Hematopoietic multipotent progenitor cell treated with erythropoietin and hydrocortisone succinate and interleukin-3 and kit ligand, for 15 days (in vitro differentiated cells): Measurements from ENCODE around the gene ARHGAP26.

Source experiments
- DNase-seq: peaks from one replicate; pipeline ENCODE4 v3.0.0-alpha.2; 2015; ENCODE audit warnings: low spot score

The ARHGAP26 gene

DNA sequence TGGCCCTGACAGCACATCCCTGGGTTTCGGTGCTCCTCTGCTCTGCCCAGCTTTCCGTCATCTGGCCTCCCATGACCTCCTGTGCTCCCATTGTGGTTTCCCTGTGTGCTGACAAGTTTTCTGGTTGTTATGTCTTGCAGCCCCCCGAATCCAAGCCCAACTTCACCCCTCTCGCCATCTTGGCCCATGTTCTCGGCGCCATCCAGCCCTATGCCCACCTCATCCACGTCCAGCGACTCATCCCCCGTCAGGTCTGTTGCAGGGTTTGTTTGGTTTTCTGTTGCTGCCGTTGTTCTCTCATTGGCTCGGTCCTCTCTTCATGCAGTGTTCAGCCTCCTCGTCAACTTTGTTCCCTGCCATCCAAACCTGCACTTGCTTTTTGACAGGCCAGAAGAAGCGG lies 436.9 kb downstream of the ARHGAP26 start:
- DNase-seq, result no peak

DNA sequence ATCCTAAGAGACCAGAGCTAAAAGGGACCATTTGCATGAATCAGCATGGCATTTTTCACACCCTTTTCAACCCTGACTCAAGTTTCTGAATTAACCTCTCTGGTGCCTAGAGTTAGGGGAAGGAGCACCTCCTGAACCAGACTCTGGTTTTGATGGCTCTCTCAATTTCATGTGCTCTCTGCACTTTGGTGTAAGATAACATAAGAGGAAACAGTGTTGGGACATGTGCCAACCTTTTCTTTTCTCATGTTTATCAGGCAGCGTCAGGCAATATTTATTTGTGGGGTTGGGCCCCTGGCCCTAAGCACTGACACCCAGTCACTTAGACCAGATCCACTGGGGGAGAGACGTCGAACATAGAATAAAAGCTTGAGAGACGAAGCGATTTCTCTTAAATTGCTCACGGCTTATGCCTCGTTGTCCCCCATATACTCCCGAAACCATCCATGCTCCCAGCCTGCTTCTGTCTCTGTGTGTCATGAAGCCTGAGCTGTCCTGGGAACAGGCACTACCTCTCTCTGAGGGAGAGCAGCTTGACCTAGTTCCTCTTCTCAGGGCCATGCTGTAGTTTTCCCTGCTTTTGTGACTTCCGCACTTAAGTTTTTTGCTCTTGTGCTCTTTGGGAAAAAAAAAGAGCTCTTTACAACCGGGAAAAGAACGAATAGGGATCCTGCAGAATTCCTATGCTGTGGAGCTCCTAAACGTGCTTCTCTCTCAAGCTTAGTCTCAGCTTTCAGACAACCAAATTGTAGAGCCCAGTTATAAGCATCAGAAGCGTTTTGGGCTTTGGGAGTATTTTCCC lies 437.6 kb downstream of the ARHGAP26 start:
- peak; percentile 45 for DNase-seq

DNA sequence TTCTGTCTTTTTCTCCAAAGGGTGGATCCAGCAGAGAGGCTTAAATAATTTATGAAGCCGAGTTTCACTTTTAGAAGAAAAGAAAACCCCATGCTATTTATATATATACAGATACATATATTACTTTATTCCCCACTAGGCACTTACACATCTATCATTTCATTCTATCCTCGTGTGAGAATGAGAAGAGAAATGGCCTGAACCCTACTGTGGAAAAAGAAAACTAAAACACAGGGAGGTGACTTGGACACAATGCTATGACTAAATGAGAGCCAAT lies 438.1 kb downstream of the ARHGAP26 start:
- no peak for DNase-seq

DNA sequence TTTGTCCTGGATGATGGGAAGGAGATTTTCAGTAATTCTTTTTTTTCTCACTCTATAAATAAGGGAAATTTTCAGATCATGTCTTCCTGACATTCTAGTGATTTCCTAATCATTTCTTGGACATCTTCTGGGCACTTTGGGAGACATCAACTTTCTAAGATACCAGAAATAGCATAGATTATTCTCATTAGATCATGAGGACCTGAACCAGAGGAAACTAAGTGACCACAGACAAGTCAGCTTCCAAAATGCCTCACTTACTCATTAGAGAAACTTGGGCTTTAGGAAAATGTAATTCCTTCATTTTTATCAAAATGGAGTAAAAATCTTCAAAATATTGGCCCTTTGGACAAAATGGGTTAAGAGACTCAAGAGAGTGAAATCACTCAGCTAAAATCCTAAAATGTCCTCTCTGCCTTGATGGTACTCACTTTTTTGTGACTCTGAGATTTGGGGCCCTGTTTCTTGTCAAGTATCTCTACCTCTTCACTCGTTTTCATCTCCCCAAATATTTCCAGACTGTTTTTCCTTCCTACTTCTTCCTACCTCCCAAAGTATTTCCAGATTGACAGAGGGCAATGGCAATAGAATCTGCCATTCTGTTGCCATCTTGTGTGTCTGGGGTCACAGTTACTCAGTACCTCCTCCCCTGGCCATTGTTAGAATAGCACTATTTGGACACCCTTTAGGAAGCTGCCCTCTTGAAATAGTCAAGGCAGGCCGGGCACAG lies 438.8 kb downstream of the ARHGAP26 start:
- DNase-seq, result peak; percentile 25

DNA sequence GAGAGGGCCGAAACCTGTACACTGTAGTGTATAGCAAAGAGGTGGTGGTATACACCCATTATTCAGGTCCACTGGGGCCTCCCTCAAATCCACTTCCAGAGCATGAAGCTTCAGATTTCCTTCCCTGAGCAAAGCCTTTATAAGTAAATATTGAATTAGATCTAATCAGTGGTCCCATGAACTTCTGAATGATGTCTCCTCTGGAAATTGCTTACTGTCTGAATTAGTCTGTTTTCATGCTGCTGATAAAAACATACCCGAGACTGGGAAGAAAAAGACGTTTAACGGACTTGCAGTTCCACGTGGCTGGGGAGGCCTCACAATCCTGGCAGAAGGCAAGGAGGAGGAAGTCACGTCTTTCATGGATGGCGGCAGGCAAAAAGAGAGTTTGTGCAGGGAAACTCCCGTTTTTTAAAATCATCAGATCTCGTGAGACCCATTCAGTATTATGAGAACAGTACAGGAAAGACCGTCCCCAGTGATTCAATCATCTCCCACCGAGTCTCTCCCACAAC lies 439.8 kb downstream of the ARHGAP26 start:
- DNase-seq, result no peak

DNA sequence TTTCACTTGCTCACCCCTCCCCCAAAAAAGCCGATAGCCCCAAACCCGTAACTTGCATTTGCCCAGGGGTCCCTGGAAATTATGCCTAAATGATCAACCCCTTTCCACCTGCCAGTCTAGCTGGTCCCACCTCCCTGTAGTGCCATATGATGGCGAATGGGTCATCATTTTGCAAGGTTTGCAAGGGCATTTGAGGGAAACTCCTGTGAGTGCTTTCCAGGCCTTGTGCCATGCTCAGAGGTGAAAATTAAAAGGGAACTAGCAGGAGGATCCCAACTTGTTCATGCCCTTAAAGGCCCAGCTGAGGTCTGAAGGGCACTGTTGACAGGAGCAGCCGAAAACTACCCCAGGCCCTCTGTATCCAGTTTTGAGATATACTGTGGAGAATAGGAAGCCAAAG lies 440.4 kb downstream of the ARHGAP26 start:
- DNase-seq, result no peak

DNA sequence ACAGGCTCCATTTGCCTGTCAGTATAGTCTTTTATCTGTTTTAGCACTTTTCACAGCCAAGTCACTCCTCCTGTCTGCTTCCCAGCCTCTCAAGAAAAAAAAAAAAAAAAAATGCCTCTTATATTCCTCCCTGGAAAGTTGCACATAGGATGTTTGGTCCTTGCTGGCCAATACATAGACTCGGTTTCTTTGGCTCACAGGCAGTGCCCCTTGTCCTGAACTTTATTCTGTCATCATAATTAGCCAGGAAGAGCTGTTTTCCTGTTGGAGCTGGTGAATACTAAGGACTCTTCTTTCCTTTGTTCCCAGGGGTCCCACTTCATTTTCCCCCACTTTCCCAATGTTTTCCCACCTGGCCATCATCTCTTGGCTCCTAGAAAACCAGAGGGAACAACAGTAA lies 442.1 kb downstream of the ARHGAP26 start:
- no peak for DNase-seq

DNA sequence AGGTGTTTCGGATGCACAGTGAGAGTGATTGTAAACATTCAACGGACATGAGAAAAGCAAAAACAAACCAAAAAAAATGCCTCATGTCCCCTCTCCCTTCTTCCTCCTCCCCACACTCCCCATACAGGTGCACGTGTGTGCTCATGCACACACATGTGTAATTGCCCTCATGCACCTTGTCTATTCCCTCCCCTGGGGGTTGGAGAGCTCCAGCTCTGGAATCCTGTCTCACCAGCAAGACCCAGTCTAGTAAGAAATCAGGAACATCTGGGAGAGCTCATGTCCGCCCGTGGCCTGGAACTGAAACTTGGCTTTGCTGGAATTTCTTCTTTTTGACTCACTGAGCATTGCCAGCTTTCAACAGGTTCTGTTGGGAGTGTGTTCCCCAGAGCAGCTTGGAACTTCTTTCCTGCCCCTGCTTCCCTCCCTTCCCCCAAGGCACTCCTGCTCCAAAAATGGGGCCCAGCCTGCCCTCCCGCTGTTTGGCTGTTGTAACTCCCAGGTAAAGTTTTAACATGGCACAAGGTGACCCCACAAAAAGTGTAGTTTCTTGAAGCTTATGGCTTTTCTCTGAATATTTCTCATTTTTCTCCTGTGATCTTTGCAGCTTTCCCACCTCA lies 443.2 kb downstream of the ARHGAP26 start:
- no peak for DNase-seq

DNA sequence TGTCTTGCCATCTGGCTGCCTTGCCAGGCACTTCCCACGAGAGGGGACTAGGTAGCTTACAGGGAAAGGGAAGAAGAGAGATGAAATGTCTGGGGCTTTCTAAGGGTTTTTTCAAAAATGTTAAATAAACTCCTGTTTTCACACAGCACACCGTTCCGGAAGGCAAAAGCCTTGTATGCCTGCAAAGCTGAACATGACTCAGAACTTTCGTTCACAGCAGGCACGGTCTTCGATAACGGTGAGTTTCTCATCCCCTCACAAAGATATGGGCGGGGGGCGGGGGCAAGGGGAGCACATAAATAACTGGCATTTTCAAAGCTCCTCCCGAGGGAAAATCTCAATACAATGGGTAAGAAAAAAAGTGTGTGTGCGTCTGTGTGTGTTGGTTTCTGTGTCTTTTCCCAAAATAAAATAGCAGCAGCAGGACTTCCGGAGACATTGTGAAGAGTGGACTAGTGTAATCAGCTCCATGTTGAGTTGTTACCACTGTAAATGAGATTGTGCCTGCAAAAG lies 443.7 kb downstream of the ARHGAP26 start:
- no peak for DNase-seq

DNA sequence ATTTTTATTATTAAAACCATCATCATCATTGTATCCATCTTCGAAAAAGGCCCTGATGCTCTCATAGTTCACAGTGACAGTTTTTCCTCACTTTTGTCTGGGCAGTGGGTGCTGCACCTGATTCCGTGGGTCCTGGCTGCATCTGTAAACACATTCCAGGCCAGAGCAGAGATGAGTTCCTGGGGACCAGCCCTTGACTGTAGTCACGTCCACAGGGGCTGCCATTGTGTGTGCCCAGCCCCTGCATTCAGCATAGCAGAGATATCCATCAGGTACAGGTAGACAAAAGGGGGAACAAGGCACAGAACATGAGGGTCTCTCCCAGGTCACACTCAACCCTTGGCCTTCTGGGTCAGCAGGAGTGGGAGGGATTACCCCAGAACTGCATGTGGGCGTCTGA lies 444.3 kb downstream of the ARHGAP26 start:
- no peak for DNase-seq

DNA sequence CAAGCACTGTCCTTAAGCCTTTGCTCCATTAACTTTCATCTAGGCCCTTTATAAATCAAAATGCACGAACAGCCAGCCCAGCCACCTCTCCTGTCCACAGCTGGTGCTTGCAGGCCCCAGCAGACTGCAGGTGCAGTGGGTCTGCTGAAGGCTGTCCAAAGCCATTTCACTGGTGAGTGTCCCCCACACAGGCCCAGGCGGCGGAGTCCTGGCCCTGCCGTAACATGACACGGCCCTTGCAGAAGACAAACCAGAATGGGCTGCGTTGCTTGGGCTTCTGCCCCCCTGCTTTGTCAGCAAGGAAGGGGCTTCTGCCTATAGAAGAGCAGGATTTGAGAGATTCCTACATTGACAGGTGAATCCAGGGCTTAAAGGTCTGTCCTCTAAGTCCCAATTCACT lies 444.7 kb downstream of the ARHGAP26 start:
- no peak for DNase-seq

DNA sequence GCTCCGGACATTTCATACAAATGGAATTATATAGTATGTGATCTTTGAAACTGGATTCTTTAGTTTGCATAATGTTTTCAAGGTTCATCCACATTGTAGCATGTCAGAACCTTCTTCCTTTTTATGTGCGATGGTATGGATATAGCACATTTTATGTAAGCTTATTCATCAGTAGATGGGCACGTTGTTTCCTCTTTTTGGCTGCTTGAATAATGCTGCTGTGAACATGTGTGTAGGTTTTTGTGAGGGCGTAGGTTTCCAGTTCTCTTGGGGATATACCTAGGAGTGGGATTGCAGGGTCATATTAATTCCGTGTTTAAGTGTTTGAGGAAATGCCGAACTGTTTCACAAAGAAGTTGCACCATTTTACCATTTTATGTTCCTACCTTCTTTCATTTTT lies 445.5 kb downstream of the ARHGAP26 start:
- no peak for DNase-seq

DNA sequence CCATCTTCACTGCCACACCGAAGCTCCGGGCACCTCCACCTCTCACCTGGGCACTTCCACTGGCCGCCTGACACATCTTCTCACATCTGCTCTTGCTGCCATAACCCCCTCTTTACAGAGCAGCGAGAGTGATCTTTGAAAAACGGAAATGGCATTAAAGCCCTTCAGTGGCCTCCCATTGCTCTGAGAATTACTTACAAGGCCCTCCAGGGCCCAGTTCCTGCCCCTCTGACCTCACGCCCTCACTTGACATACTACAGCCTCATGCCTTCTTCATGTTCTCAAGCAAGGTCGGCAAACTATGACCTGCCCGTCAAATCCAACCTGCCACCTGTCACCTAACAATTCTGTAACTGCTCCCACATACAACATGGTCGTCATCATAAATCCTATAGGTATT lies 446.0 kb downstream of the ARHGAP26 start:
- no peak for DNase-seq

DNA sequence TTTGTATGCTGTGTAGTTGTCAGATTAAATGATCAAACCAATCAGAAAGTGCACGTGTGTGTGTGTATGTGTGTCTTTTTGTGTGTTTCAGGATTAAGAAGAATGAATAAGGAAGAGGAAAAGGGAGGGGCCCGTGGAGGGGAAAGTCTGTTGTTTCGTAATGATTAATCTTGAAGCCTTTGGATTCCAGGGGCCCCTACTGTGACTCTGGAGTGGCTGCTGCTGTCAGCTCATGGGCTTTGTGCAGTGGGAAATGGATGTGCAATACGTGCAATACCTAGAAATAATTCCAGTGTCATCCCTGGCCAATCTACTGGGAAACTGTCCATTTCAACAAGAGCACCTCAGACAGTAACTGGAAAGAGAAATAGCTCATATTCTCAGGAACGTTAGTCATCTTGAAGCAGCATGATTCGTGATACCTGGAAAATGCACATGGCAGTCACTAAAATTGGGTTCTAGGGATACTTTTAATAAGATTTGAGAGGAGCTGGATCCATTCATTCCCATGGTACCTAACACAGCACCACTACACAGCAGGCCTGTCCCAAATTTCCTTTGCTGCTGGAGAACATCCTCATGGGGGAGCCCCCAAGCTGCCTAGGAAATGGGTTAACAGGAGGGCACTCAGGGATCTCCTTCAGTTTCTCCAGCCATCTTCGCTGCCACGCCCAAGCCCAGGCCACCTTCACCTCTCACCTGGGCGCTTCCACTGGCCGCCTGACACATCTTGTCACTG lies 447.1 kb downstream of the ARHGAP26 start:
- DNase-seq, result no peak

DNA sequence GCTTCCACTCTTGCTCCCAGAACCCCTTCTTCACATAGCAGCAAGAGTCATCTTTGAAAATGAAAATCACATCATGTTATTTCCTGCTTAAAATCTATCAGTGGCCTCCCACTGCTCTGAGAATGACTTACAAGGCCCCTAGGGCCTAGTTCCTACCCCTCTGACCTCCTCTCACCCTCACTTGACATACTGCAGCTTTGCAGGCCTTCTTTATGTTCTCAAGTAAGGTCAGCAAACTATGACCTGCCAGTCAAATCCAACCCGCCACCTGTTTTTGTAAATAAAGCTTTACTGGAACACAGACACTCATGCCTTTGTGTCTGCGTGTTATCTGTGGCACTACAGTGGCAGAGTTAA lies 447.6 kb downstream of the ARHGAP26 start:
- no peak for DNase-seq

DNA sequence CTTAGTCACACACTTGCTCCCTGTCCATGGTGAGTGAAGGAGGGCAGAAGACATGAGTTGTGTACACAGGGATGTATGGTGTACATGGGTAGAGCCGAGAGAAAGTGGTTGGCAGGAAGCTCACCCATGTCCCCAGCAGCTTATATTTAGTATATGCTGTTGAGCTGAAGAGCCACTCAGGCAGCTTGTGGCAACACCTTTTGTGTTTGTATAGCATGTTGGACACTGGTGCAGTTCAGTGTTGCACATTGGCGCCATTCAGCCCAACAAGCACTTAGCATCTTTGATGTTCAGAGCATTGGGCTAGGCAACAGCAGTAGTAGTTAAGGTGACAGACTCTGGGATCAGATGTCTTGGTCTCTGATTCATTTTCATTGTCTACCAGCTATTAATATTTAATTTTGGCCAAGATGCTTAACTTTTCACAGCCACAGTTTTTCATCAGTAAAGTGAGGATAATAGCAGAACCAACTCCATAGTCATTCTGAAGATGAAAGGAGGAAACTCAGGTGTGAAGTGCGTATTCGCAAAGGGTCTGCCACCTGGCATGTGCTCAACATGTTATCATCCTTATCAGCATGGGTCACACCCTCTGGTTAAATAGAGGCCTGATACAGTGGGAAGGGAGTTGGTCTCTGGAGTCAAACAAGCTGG lies 448.5 kb downstream of the ARHGAP26 start:
- DNase-seq, result no peak

DNA sequence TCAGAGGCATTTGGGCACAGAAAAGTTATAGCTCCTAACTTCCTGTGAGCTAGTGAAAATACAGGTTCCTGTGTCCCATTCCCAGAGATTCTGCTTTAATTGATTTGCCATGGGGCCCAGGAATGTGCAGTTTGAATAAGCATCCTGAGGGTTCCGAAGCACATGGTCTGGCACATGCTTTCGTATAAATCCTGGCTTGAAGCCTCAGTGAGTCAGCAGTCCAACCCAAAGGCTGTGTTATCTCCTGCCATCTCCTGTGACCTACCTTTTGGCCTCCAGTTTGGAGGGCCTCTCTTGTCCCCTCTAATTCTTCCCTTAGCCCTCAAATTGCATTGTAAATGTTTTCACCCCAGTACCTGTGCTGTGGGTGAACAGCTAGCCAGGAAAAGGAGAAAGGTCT lies 449.5 kb downstream of the ARHGAP26 start:
- peak; percentile 9 for DNase-seq

DNA sequence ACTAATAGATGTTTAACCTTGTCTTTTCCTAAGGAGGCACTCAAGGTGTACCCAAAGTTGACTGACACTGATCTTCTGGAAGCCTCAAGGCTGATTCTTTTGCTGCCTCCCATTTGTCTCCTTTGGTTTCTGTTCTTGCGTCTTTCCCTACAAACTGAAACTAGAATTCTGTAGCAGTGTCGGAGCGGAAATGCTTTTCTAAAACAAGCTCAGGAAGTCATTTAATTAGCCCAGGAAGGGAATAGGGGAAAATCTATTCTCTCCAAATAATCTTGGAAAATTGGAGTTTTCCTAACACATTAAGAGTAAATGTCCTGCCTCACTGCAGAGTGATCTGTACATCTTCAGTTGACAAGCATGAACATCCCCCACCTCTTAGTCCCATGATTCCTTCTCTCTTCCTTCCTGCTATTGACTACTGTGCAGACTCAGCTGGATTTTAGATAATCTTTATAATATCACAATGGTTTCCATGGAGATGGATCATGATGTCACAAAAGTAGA lies 450.6 kb downstream of the ARHGAP26 start:
- no peak for DNase-seq

DNA sequence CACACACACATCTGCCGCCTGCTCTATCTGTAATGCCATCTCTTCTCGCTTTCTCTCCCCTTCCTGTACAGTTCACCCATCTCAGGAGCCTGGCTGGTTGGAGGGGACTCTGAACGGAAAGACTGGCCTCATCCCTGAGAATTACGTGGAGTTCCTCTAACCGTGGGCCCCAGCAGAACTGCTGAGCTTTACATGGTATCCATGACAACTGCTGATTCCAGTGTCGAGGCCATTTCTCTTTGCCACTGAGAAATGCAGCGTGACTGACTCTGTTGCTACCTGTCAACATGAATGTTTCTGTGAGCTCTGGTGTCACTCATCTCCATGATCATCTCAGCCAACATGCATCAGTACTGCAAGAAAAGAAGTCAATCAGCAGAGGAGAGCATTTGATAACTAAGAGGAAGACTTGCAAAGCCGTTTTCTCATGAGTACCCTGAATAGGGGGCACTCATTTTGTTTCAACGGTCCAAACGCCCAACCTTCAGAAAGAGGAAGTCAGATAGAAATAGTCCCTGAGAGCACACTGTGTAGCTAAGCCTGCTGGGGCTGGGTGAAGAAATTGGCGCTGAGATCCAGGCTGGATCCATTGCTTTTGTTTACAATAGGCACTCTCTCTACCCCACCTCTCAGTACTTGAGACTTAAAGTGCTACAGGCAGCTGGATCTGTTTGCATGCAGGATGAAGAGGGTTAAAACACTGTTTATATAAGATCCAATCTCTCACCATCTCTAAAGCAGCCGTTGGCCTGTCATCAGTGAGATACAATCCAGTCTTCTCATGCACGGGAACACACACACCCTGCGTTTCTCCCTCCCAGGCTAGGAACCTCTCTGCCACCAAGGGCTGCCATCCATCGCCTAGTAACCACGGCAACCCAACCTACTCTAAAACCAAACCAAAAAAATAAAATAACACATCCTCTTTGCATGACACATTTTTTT lies 452.4 kb downstream of the ARHGAP26 start:
- DNase-seq, result no peak

DNA sequence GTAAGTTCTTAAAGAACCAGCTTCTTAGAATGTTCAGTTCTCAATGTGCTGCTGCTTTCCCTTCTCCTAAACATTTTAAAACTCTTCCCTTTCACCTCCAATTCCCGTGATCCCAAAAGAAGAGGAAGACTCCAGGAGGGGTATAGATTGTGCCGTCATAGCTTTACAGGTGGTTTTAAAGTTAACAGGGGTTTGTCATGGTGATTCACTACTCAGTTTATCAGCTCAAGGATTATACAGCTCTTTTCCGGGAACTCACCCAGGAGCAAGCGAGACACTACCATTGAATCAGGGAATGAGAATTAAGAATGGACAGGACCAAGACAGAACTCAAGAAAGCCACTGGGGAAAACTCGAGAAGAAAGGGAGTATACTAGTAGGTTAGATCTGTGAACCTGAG lies 454.5 kb downstream of the ARHGAP26 start:
- DNase-seq, result no peak

DNA sequence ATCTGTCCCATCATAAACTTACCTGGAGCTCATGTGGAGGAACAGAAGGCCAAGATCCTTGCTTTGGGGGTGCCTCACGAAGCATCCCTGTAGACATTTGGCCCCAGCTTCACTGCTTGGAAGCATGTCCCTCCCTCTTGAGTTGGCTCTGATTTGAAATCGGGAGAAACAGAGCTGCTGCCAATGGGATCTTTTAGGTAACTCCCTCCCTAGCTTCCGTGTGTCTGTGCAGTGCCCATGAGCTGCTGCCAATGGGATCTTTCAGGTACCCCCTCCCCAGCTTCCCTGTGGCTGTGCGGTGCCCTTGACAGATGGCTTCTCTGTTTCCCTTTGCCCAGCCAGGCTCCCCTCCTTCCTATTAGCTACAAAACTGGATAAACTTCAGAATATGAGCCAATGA lies 455.3 kb downstream of the ARHGAP26 start:
- DNase-seq, result no peak
